ENCODE results near the gene HSPD1. TPM values are rescaled to one million over a fixed set of nuclear protein-coding genes. Genes with fewer than 3 reads are reported as not detected.
A peak's percentile ranks its signal among the peaks of the same experiment; 100 is the strongest.

The HSPD1 gene
- total and polyA plus RNA-seq, 10 of the 15 experiments (the other 5 are each of a cell fraction or from before 2014, with no cell fraction given) = 345 to 1,169 (median 695) TPM

GRCh38 chr2:197461057-197461456 lies 38.6 kb downstream of the HSPD1 start:
- DNase-seq (ENCODE audit: low read depth, low spot score) = no peak
- Histone ChIP-seq H3K4me1 (ENCODE audit: control insufficient read depth, insufficient read depth, low read length) (no peaks in the 10 kb centered on the region), H3K4me3 (no peak overlapping the region), H3K36me3 (ENCODE audit: control insufficient read depth in 2 of 2, insufficient read depth in 2 of 2, low read length in 1 of 2) (peaks cover 4 to 21% of the 10 kb centered on the region in 2 experiments; a peak in 3 of 4 replicates), H3K27me3 (replicated peaks in 1 of 2; ENCODE audit: control insufficient read depth in 2 of 2, insufficient read depth in 2 of 2, low read length in 1 of 2) (no peaks in the 10 kb centered on the region), H3K9ac (ENCODE audit: control insufficient read depth, insufficient read depth, low read length) (no peak overlapping the region), H3K9me3 (replicated peaks; ENCODE audit: control insufficient read depth, insufficient read depth, low read length) (no peaks in the 10 kb centered on the region), H2AFZ (ENCODE audit: control insufficient read depth, low read depth, low read length) (no peak overlapping the region), H3K79me2 (ENCODE audit: control insufficient read depth, insufficient read depth, low read length) (peaks cover 26% of the 10 kb centered on the region), H3K27ac (ENCODE audit: control insufficient read depth, insufficient read depth) (no peak overlapping the region), H3K4me2 (ENCODE audit: control insufficient read depth, insufficient read depth) (no peak overlapping the region), H4K20me1 (ENCODE audit: control insufficient read depth, insufficient read depth) (0 out of 2 replicates have a peak, but pooled peaks cover 3% of the 10 kb centered on the region)
- in situ Hi-C loops (cut with MboI) (no loop called here), intact Hi-C loops (cut with micrococcal nuclease; ENCODE audit: unreplicated experiment) (no loop called here)
- BruUV-seq (replicated peaks) = TSS peak; percentile 8
- RAD21 ChIA-PET (ENCODE audit: unreplicated experiment) = no interaction called here
- SMC1A ChIA-PET (ENCODE audit: uncharacterized antibody, unreplicated experiment) = no interaction called here
- no peak for ATAC-seq
- FAIRE-seq = no peak
- POLR2A ChIA-PET = interaction anchor here (0.9 kb wide), 1 partner anchor 55 kb away, joined by 3 read pairs; the partner anchor contains the start of gene MOB4
- 67% methylated on average over 2 of the region's 2 CpGs for WGBS (ENCODE audit: insufficient coverage, insufficient replicate concordance, low lambda C conversion rate, missing lambda C conversion rate)
- CTCF ChIA-PET = no interaction called here
- TF ChIP-seq MEF2A (IDR thresholded peaks at IDR 0.05; ENCODE audit: insufficient read depth, low read depth, low read length) (no peak), GATAD2B (conservative IDR thresholded peaks at IDR 0.05; ENCODE audit: low read depth) (no peak), CUX1 (IDR thresholded peaks at IDR 0.05; ENCODE audit: insufficient replicate concordance, low read depth, low read length) (no peak), ZNF687 (IDR thresholded peaks at IDR 0.05) (no peak), ZNF622 (IDR thresholded peaks at IDR 0.05) (no peak), STAT1 (conservative IDR thresholded peaks at IDR 0.05) (no peak), SP1 (IDR thresholded peaks at IDR 0.05; ENCODE audit: low read depth, low read length) (no peak), SIX5 (IDR thresholded peaks at IDR 0.05; ENCODE audit: low read depth, low read length, severe bottlenecking) (no peak), ZBTB40 (IDR thresholded peaks at IDR 0.05; ENCODE audit: borderline replicate concordance) (no peak), BACH1 (IDR thresholded peaks at IDR 0.05; ENCODE audit: borderline replicate concordance) (no peak), CBX5 (IDR thresholded peaks at IDR 0.05; ENCODE audit: low read depth) (no peak), RUNX3 (IDR thresholded peaks at IDR 0.05; ENCODE audit: low read length) (no peak)
